IPS DF 6.9 (cell line): ENCODE measurements around the gene SHISA6.

Experiments
- DNase-seq: peaks from one replicate; pipeline ENCODE4 v3.0.0-alpha.2; 2013; ENCODE audit warnings: low read depth, low spot score
- H3K27ac ChIP-seq: one replicate; pipeline ENCODE4 v1.5.1; 2013; ENCODE audit warnings: low read length, control low read depth
- H3K27me3 ChIP-seq: 2 replicates; pipeline ENCODE4 v1.6.1; 2013; ENCODE audit warnings: mild to moderate bottlenecking, low read length; ENCODE audit not compliant: control insufficient read depth, insufficient read depth
- H3K36me3 ChIP-seq: 2 replicates; pipeline ENCODE4 v1.6.1; 2013; ENCODE audit warnings: low read length; ENCODE audit not compliant: control insufficient read depth, insufficient read depth
- H3K4me1 ChIP-seq: 2 replicates; pipeline ENCODE4 v1.6.1; 2013; ENCODE audit warnings: low read length; ENCODE audit not compliant: control insufficient read depth, insufficient read depth
- H3K4me3 ChIP-seq: 2 replicates; pipeline ENCODE4 v1.5.1; 2013; ENCODE audit warnings: mild to moderate bottlenecking, low read length
- H3K9me3 ChIP-seq: 2 replicates; pipeline ENCODE4 v1.6.1; 2013; ENCODE audit warnings: low read length, inconsistent platforms; ENCODE audit not compliant: control insufficient read depth, insufficient read depth
- WGBS: extraction: QIAGEN DNeasy Blood & Tissue Kit; methylation state at CpG from one replicate; pipeline ENCODE4 v1.1.7; 2013; ENCODE audit warnings: mixed read lengths, missing lambda C conversion rate; ENCODE audit not compliant: insufficient read length, insufficient coverage; 5-methylcytosine and 5-hydroxymethylcytosine counted together

The SHISA6 gene

DNA sequence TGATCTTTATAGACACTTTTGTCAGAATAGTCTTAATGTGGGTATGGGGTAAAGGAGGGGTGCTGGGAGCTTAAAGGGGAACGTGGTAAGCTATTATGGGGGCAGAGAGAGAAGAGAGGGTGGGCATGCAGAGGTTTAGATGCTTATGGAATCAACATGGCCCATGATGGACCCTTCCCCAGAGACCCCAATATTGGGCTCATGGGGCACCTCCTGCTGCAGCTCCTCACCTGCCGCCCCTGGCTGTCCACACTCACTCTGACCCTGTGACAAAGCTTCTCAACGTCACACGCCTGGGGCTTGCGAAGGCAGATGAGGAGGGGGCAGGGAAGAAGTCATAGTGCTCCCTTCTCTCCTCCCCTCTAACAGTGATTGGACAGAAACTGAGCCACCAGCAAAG, 95.3 kb downstream of the SHISA6 start:
- Histone ChIP-seq H3K4me3 (no peak overlapping the region), H3K9me3 (no peaks in the 10 kb centered on the region), H3K27me3 (no peaks in the 10 kb centered on the region), H3K4me1 (no peaks in the 10 kb centered on the region), H3K27ac (no peak overlapping the region), H3K36me3 (no peaks in the 10 kb centered on the region)
- no CpG with 5 or more reads among the region's 5 CpGs for WGBS
- DNase-seq, result no peak

DNA sequence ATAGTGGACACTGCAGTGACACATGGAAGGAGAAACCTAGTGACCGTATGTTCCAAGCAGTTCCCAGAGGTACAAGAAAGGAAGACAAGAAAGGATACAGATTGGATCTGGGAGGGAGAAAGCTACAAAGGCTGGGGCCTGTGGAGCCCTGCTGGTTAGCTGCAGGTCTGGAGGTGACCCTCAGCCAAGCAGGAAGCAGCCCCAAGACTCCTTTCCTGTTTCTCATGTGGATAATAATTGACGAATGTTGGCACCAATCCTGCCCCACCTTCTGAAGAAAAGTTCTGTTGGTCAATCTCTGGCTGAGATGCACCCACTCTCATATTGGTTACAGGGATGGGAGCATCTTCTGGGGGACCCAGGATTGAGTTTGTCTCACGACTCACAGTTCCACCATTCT, 99.8 kb downstream of the SHISA6 start:
- DNase-seq, result no peak
- H3K36me3 ChIP-seq, result no peaks in the 10 kb centered on the region
- H3K4me3 ChIP-seq, result no peak overlapping the region
- no CpG with 5 or more reads among the region's 3 CpGs for WGBS
- H3K9me3 ChIP-seq, result no peaks in the 10 kb centered on the region
- no peaks in the 10 kb centered on the region for H3K27me3 ChIP-seq
- H3K27ac ChIP-seq, result no peak overlapping the region
- H3K4me1 ChIP-seq, result no peaks in the 10 kb centered on the region

DNA sequence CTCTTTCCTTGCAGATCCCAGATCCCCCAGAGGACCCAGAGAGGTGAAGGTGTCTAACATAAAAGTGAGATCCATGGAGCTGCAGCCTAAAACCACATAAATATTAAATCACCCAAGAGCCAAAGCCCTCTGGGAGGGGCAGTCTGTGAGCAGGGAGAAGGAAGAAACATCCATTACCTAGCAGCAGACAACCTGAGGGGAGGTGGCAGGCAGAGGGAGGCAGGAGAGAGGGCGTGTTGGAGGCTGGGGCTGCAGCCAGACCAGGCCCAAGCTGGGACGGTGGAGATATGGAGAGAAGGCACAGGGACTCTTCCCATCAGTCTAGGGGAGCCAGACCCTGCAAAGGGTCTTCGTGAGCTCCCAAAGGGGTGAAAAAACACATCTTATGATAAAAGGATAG, 101.1 kb downstream of the SHISA6 start:
- Histone ChIP-seq H3K36me3 (no peaks in the 10 kb centered on the region), H3K4me1 (no peaks in the 10 kb centered on the region), H3K27me3 (no peaks in the 10 kb centered on the region), H3K9me3 (no peaks in the 10 kb centered on the region), H3K4me3 (no peak overlapping the region), H3K27ac (no peak overlapping the region)
- no CpG with 5 or more reads among the region's 3 CpGs for WGBS
- DNase-seq, result no peak

DNA sequence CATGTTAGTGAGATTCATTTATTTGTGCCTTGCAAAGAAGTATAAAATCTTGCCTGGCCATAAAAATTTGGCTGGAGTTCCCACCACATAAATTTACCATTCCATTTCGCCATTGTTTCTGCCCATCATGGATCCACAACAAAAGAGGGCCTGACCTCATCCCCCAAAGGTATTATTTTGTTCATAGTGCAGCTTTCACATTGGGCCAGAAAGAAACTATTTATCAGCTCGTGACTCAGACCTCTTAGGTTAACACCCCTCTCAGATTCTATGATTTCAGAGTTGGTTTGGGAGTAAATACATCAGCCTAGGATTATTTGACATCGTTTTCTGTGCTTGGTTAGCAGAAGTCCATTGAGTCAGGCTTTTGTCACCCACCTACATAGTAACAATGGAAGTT, 108.1 kb downstream of the SHISA6 start:
- H3K27ac ChIP-seq, result no peak overlapping the region
- no peak for DNase-seq
- H3K36me3 ChIP-seq, result no peaks in the 10 kb centered on the region
- H3K27me3 ChIP-seq, result no peaks in the 10 kb centered on the region
- no peaks in the 10 kb centered on the region for H3K9me3 ChIP-seq
- no peaks in the 10 kb centered on the region for H3K4me1 ChIP-seq
- no CpG with 5 or more reads among the region's 3 CpGs for WGBS
- no peak overlapping the region for H3K4me3 ChIP-seq

DNA sequence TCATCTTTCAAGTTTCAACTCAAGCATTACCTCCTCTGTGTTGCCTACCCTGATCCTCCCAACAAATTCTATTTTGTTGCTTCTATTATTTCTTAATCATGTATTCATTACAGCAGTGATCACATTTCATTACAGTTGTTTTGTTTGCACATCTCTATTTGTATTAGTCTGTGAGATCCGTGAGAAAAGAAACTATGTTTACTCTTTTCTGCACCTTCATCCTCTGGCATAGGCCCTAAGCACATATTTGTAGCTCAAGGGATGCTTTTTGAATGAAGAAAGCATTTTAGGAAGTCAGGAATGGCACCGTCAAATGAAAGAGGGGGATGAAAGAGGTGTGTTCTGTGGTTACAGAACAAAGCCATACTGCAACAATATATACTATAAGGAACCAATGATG, 110.5 kb downstream of the SHISA6 start:
- Histone ChIP-seq H3K27me3 (no peaks in the 10 kb centered on the region), H3K27ac (no peak overlapping the region), H3K4me3 (no peak overlapping the region), H3K9me3 (no peaks in the 10 kb centered on the region), H3K4me1 (no peaks in the 10 kb centered on the region; the same call in 1 of the 2 replicates), H3K36me3 (no peaks in the 10 kb centered on the region)
- WGBS, result no CpG with 5 or more reads among the region's 2 CpGs
- no peak for DNase-seq

DNA sequence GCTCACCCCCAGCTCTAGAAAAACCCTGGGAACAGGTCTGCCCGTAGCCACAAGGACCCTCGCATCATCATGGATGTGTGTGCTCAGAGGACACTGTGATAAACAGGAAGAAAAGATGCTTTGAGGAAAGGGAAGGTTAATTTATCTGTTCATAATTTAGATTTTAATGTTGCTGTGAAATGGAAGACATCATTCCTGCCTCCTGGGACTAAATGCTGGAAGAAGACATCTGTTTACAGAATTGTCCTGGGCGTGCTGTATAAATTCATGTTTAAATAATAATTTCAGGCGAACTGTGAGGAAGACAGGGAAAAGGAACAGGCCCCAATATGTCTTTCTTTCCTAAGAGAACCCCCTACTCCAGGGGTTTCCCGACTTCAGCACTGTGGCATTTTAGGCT, 112.6 kb downstream of the SHISA6 start:
- Histone ChIP-seq H3K36me3 (no peaks in the 10 kb centered on the region), H3K4me3 (no peak overlapping the region), H3K9me3 (no peaks in the 10 kb centered on the region), H3K27me3 (no peaks in the 10 kb centered on the region), H3K4me1 (no peaks in the 10 kb centered on the region; the same call in 1 of the 2 replicates), H3K27ac (no peak overlapping the region)
- no peak for DNase-seq
- no CpG with 5 or more reads among the region's 5 CpGs for WGBS

DNA sequence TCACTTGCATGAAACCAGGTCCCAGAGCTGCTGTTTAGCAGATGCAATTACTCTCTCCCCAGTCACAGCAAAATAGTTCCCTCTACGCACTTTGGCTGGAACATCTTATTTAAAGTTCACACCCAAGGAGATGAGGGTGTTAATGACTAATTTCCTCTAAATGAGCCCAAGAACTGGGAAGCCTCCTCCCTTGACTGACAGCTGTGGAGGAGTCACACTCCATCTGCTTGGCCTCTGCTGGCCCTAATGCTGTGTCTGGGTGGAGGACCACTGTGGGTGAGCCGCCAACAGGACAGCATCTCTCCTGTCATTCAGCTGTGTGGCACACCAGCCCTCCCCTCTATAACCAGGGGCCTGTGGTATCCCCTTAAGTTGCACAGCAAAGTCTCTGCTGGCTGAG, 115.4 kb downstream of the SHISA6 start:
- H3K36me3 ChIP-seq, result no peaks in the 10 kb centered on the region
- H3K4me3 ChIP-seq, result no peak overlapping the region
- no CpG with 5 or more reads among the region's 2 CpGs for WGBS
- H3K4me1 ChIP-seq, result no peaks in the 10 kb centered on the region; the same call in 1 of the 2 replicates
- no peaks in the 10 kb centered on the region for H3K27me3 ChIP-seq
- H3K27ac ChIP-seq, result no peak overlapping the region
- H3K9me3 ChIP-seq, result no peaks in the 10 kb centered on the region
- DNase-seq, result no peak

DNA sequence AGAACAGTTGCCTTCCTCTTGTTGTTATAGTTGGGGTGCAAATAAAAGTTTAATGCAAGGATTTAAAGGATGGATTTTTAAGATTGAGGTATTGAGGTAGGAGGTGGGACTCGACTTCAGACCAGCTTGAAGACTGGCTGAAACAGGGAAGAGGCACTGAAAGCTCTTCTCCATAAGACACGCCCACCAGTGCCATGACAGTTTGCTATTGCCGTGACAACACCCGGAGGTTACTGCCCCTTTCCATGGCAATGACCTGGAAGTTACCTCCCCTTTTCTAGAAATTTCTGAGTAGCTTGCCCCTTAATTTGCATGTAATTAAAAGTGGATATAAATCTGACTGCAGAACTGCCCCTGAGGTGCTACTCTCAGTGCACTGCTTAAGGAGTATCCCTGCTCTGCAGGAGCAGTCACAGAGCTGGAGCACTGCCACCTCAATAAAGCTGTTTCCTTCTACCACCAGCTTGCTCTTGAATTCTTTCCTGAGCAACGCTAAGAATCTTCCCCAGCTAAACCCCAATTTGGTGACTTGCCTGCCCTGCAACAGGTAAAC, 122.6 kb downstream of the SHISA6 start:
- H3K27me3 ChIP-seq, result no peaks in the 10 kb centered on the region
- H3K9me3 ChIP-seq, result no peaks in the 10 kb centered on the region
- no peaks in the 10 kb centered on the region for H3K4me1 ChIP-seq
- H3K4me3 ChIP-seq, result no peak overlapping the region
- no peaks in the 10 kb centered on the region for H3K36me3 ChIP-seq
- DNase-seq, result no peak
- H3K27ac ChIP-seq, result no peak overlapping the region
- WGBS, result no CpG with 5 or more reads among the region's 5 CpGs

DNA sequence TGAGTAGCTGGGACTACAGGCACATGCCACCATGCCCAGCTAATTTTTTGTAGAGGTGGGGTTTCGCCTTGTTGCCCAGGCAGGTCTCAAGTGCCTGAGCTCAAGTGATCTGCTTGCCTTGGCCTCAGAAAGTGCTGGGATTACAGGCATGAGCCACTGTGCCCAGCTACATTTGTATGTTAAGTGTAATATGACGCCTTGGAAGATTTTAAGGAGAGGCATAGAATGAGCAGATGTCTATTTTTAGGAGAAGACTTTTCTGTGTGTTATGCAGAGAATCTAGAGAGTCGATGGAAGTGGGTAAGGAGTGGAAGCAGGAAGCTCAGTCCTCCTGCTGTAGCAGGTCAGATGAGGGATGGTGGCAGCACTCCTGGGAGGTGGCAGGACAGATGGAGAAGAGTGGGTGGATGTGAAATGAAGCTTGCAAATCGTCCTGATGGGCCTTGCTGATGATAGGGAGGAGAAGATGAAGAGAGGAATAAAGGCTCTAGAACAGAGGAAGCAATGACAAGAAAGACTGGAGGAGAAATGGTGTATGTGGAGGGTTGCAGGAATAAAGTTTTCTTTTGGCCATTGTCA, 125.3 kb downstream of the SHISA6 start:
- no peaks in the 10 kb centered on the region for H3K36me3 ChIP-seq
- WGBS, result no CpG with 5 or more reads among the region's 4 CpGs
- no peaks in the 10 kb centered on the region for H3K9me3 ChIP-seq
- H3K27ac ChIP-seq, result no peak overlapping the region
- H3K4me3 ChIP-seq, result no peak overlapping the region
- H3K4me1 ChIP-seq, result no peaks in the 10 kb centered on the region
- H3K27me3 ChIP-seq, result no peaks in the 10 kb centered on the region
- DNase-seq, result no peak

DNA sequence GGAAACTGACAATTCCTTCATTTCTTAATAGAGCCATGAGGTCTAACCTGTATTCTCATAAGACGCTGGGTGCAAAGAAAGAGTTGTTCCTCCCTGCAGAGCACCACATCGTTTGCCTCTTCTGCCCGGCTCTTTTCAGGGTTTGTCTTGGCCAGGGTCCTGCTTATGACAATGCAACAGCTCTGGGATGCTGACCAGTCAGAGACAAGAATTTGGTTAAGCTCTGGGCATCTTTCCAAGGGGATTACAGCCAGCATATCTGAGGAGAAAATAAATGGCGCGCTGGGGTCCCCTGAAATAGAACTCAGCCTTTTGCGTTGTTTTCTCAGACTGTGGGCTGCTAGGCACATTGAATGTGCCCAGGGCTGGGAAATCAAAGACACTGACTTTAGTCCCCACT, 128.6 kb downstream of the SHISA6 start:
- no CpG with 5 or more reads among the region's 6 CpGs for WGBS
- DNase-seq, result no peak
- Histone ChIP-seq H3K9me3 (no peaks in the 10 kb centered on the region), H3K4me1 (no peaks in the 10 kb centered on the region), H3K36me3 (no peaks in the 10 kb centered on the region), H3K27me3 (no peaks in the 10 kb centered on the region), H3K27ac (no peak overlapping the region), H3K4me3 (no peak overlapping the region)

DNA sequence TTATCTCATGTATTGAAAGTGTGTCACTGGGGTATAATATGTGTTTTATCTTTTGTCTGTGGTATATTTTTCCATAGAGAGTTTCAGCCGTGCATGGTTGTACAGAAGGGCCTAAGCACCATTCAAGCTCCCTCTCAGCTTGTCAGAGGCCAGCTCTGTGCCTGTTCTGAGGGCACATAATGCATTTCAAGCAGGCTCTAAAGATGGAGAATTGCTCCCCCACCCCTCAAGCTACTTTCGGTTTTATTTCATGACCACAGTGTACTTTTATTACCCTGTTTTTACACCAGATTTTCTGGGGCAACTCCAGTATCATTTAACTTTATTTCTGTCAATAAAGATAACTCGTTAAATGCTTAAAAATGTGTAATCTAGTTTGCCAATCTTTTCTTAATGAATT, 131.7 kb downstream of the SHISA6 start:
- DNase-seq, result no peak

More for the DNA sequence above, 131.7 kb downstream of the SHISA6 start:
- no CpG with 5 or more reads among the region's 3 CpGs for WGBS
- H3K27ac ChIP-seq, result no peak overlapping the region
- no peaks in the 10 kb centered on the region for H3K27me3 ChIP-seq
- H3K4me1 ChIP-seq, result no peaks in the 10 kb centered on the region
- H3K9me3 ChIP-seq, result no peaks in the 10 kb centered on the region
- no peak overlapping the region for H3K4me3 ChIP-seq
- no peaks in the 10 kb centered on the region for H3K36me3 ChIP-seq
